ENCODE data around the gene DGKI. TPM values are rescaled to one million over a fixed set of nuclear protein-coding genes. Genes with fewer than 3 reads are reported as not detected.

Gene DGKI
- total RNA-seq, 1 experiment from 2014 or later, result 0.39 TPM

GRCh38 chr7:137870078-137870477 lies 23.3 kb upstream of the DGKI start:
- H3K9me3 ChIP-seq (ENCODE audit: low read depth, low read length, poor library complexity, severe bottlenecking), result no peaks in the 10 kb centered on the region
- no TSS peak for BruUV-seq (replicated peaks)
- no peaks in the 10 kb centered on the region for H3K27me3 ChIP-seq (replicated peaks; ENCODE audit: insufficient read depth, low read depth, low read length, poor library complexity)
- no peak overlapping the region for H3K27ac ChIP-seq (ENCODE audit: low read depth, low read length, poor library complexity, severe bottlenecking)
- ChIA-PET POLR2A (ENCODE audit: low non-redundant PET) (no interaction called here), CTCF (no interaction called here)
- intact Hi-C loops (cut with micrococcal nuclease; ENCODE audit: unreplicated experiment), result no loop called here
- no peaks in the 10 kb centered on the region for H3K36me3 ChIP-seq (ENCODE audit: insufficient read depth, low read length, poor library complexity, severe bottlenecking)
- H3K4me1 ChIP-seq (ENCODE audit: insufficient read depth, low read length, poor library complexity, severe bottlenecking), result no peaks in the 10 kb centered on the region
- no peak for TF ChIP-seq CTCF (conservative IDR thresholded peaks at IDR 0.05; ENCODE audit: low read depth, low read length)
- no peak for TF ChIP-seq EZH2 (IDR thresholded peaks at IDR 0.05; ENCODE audit: borderline replicate concordance, low read depth, low read length, poor library complexity, severe bottlenecking)
- no peak overlapping the region for H3K4me3 ChIP-seq (ENCODE audit: low read depth, low read length, poor library complexity, severe bottlenecking)
- DNase-seq (ENCODE audit: low spot score), result no peak

GRCh38 chr7:137869260-137869659 lies 22.5 kb upstream of the DGKI start:
- H3K4me1 ChIP-seq (ENCODE audit: insufficient read depth, low read length, poor library complexity, severe bottlenecking), result no peaks in the 10 kb centered on the region
- intact Hi-C loops (cut with micrococcal nuclease; ENCODE audit: unreplicated experiment), result no loop called here
- no peak for DNase-seq (ENCODE audit: low spot score)
- TF ChIP-seq CTCF (conservative IDR thresholded peaks at IDR 0.05; ENCODE audit: low read depth, low read length) (no peak), EZH2 (IDR thresholded peaks at IDR 0.05; ENCODE audit: borderline replicate concordance, low read depth, low read length, poor library complexity, severe bottlenecking) (no peak)
- H3K27ac ChIP-seq (ENCODE audit: low read depth, low read length, poor library complexity, severe bottlenecking), result no peak overlapping the region
- no peaks in the 10 kb centered on the region for H3K27me3 ChIP-seq (replicated peaks; ENCODE audit: insufficient read depth, low read depth, low read length, poor library complexity)
- ChIA-PET POLR2A (ENCODE audit: low non-redundant PET) (no interaction called here), CTCF (no interaction called here)
- no peaks in the 10 kb centered on the region for H3K9me3 ChIP-seq (ENCODE audit: low read depth, low read length, poor library complexity, severe bottlenecking)
- H3K36me3 ChIP-seq (ENCODE audit: insufficient read depth, low read length, poor library complexity, severe bottlenecking), result no peaks in the 10 kb centered on the region
- H3K4me3 ChIP-seq (ENCODE audit: low read depth, low read length, poor library complexity, severe bottlenecking), result no peak overlapping the region
- no TSS peak for BruUV-seq (replicated peaks)

GRCh38 chr7:137867289-137867688 lies 20.5 kb upstream of the DGKI start:
- POLR2A ChIA-PET (ENCODE audit: low non-redundant PET), result no interaction called here
- BruUV-seq (replicated peaks), result no TSS peak

More at GRCh38 chr7:137867289-137867688, 20.5 kb upstream of the DGKI start:
- no peak for DNase-seq (ENCODE audit: low spot score)
- Histone ChIP-seq H3K27ac (ENCODE audit: low read depth, low read length, poor library complexity, severe bottlenecking) (no peak overlapping the region), H3K36me3 (ENCODE audit: insufficient read depth, low read length, poor library complexity, severe bottlenecking) (no peaks in the 10 kb centered on the region), H3K9me3 (ENCODE audit: low read depth, low read length, poor library complexity, severe bottlenecking) (no peaks in the 10 kb centered on the region), H3K4me3 (ENCODE audit: low read depth, low read length, poor library complexity, severe bottlenecking) (no peak overlapping the region), H3K27me3 (replicated peaks; ENCODE audit: insufficient read depth, low read depth, low read length, poor library complexity) (no peaks in the 10 kb centered on the region), H3K4me1 (ENCODE audit: insufficient read depth, low read length, poor library complexity, severe bottlenecking) (no peaks in the 10 kb centered on the region)
- CTCF ChIA-PET, result no interaction called here
- no peak for TF ChIP-seq CTCF (conservative IDR thresholded peaks at IDR 0.05; ENCODE audit: low read depth, low read length)
- intact Hi-C loops (cut with micrococcal nuclease; ENCODE audit: unreplicated experiment), result no loop called here
